Neural progenitor cell (in vitro differentiated cells): ENCODE measurements around the gene LACTBL1.

Experiments used
- EZH2 ChIP-seq: fragments of 200-600 bp; sonication (generic); IDR thresholded peaks from 2 replicates; pipeline ENCODE4 v1.6.1; 2017; ENCODE audit warnings: antibody characterized with exemption, mild to moderate bottlenecking, moderate library complexity
- TF ChIP-seq, protein P1 (sequence below): fragments of 200-600 bp; sonication (generic); IDR thresholded peaks from 2 replicates; pipeline ENCODE4 v1.5.1; 2017; ENCODE audit warnings: antibody characterized with exemption, mild to moderate bottlenecking

DNA sequence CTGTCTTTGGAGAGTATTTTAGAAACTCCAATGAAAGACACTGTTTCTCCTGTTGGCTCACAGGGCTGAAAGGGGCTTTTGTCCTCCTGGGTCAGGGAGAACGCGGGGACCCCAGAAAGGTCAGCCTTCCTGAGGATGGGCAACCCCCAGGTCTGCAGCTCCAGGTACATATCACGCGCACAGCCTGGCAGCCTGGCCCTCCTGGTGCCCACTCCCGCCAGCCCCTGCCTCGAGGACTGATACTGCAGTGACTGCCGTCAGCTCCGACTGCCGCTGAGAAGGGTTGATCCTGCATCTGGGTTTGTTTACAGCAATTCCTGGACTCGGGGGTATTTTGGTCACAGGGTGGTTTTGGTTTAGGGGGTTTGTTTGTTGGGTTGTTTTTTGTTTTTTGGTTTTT, 58.5 kb downstream of the LACTBL1 start:
- TF ChIP-seq, protein P1, sequence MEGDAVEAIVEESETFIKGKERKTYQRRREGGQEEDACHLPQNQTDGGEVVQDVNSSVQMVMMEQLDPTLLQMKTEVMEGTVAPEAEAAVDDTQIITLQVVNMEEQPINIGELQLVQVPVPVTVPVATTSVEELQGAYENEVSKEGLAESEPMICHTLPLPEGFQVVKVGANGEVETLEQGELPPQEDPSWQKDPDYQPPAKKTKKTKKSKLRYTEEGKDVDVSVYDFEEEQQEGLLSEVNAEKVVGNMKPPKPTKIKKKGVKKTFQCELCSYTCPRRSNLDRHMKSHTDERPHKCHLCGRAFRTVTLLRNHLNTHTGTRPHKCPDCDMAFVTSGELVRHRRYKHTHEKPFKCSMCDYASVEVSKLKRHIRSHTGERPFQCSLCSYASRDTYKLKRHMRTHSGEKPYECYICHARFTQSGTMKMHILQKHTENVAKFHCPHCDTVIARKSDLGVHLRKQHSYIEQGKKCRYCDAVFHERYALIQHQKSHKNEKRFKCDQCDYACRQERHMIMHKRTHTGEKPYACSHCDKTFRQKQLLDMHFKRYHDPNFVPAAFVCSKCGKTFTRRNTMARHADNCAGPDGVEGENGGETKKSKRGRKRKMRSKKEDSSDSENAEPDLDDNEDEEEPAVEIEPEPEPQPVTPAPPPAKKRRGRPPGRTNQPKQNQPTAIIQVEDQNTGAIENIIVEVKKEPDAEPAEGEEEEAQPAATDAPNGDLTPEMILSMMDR, result no peak
- TF ChIP-seq EZH2, result no peak
